ENCODE measurements around the gene S100A1. TPM values are rescaled to one million over a fixed set of nuclear protein-coding genes. Genes with fewer than 3 reads are reported as not detected.
"Not testable (repeated sequence)": the region's sequence is repeated elsewhere in the genome, so short reads cannot be mapped to it uniquely, and the experiment has no call there.

The S100A1 gene
- polyA plus RNA-seq, 1 of the 3 experiments (the other 2 are of a cell fraction), result 0.18 TPM

GRCh38 chr1:153640213-153640612, 12.0 kb downstream of the S100A1 start:
- H3K9ac ChIP-seq; POLR2A ChIA-PET; H3K9me2 ChIP-seq; H3K9me3 ChIP-seq; H2AFZ ChIP-seq (ENCODE audit: low read depth); DNase-seq; H3K27ac ChIP-seq (ENCODE audit: low read depth in 2 of 2, low read length in 1 of 2); H3K4me3 ChIP-seq (ENCODE audit: low read depth in 2 of 2, low read length in 1 of 2); H3K4me2 ChIP-seq; H3K27me3 ChIP-seq (ENCODE audit: insufficient read depth); H3K4me1 ChIP-seq (ENCODE audit: control insufficient read depth in 1 of 2, insufficient read depth in 2 of 2, low read depth in 1 of 2, low read length in 1 of 2); H4K20me1 ChIP-seq (ENCODE audit: insufficient read depth): not testable (repeated sequence)
- H3K79me2 ChIP-seq (ENCODE audit: insufficient read depth), result peaks cover 80% of the 10 kb centered on the region
- H3K36me3 ChIP-seq (replicated peaks in 1 of 2; ENCODE audit: control insufficient read depth in 1 of 2, insufficient read depth in 2 of 2, low read length in 1 of 2), result peaks cover 83 to 95% of the 10 kb centered on the region in 2 experiments
- CTCF ChIA-PET, result interaction anchor here (1.0 to 3.3 kb wide), 4 partner anchors 15 to 68 kb away, joined by 3 to 13 read pairs (median 8); no protein-coding TSS in a partner anchor
- 99% methylated on average over 5 of the region's 5 CpGs for WGBS (ENCODE audit: low lambda C conversion rate)
- peaks cover 28% of the 10 kb centered on the region for H3F3A ChIP-seq (replicated peaks; ENCODE audit: insufficient read depth)

GRCh38 chr1:153640861-153641260, 12.6 kb downstream of the S100A1 start:
- peaks cover 34% of the 10 kb centered on the region for H3F3A ChIP-seq (replicated peaks; ENCODE audit: insufficient read depth)
- WGBS (ENCODE audit: low lambda C conversion rate), result 84% methylated on average over 6 of the region's 6 CpGs
- H3K4me1 ChIP-seq (ENCODE audit: control insufficient read depth in 1 of 2, insufficient read depth in 2 of 2, low read depth in 1 of 2, low read length in 1 of 2), result no peaks in the 10 kb centered on the region; a peak in 1 of 4 replicates
- TF ChIP-seq FOXM1 (IDR thresholded peaks at IDR 0.05; ENCODE audit: low read depth) (no peak), NRF1 (IDR thresholded peaks at IDR 0.05; ENCODE audit: low read depth, low read length) (no peak), GATA2 (CRISPR knock-in tag; IDR thresholded peaks at IDR 0.05) (no peak), REST (IDR thresholded peaks at IDR 0.05; ENCODE audit: low read depth, low read length) (no peak), SMC3 (IDR thresholded peaks at IDR 0.05; ENCODE audit: low read depth, low read length) (no peak), JUND (IDR thresholded peaks at IDR 0.05) (no peak), TEAD4 (IDR thresholded peaks at IDR 0.05; ENCODE audit: borderline replicate concordance, insufficient read depth) (no peak), SIN3A (IDR thresholded peaks at IDR 0.05; ENCODE audit: borderline replicate concordance, low read depth, low read length) (no peak), FOSL2 (IDR thresholded peaks at IDR 0.05; ENCODE audit: borderline replicate concordance, low read depth) (no peak), TAF1 (IDR thresholded peaks at IDR 0.05; ENCODE audit: borderline replicate concordance, low read depth, low read length) (no peak), RFX5 (IDR thresholded peaks at IDR 0.05; ENCODE audit: low read length) (no peak), MAX (IDR thresholded peaks at IDR 0.05; ENCODE audit: low read depth) (no peak), RXRA (IDR thresholded peaks at IDR 0.05; ENCODE audit: borderline replicate concordance, low read depth) (no peak), POLR2AphosphoS5 (IDR thresholded peaks at IDR 0.05; ENCODE audit: low read depth, low read length) (no peak)
- H3K9me2 ChIP-seq, result no peaks in the 10 kb centered on the region
- peaks cover 73% of the 10 kb centered on the region for H3K79me2 ChIP-seq (ENCODE audit: insufficient read depth)
- ChIA-PET POLR2A (no interaction called here), CTCF (interaction anchor here (1.0 to 1.2 kb wide), 2 partner anchors 14 to 42 kb away, joined by 3 to 4 read pairs; no protein-coding TSS in a partner anchor)
- no peak for DNase-seq
- no peaks in the 10 kb centered on the region for H3K27me3 ChIP-seq (ENCODE audit: insufficient read depth)
- no peak overlapping the region for H2AFZ ChIP-seq (ENCODE audit: low read depth)
- H3K9me3 ChIP-seq, result no peaks in the 10 kb centered on the region
- no peak overlapping the region for H3K9ac ChIP-seq
- H3K4me2 ChIP-seq, result no peak overlapping the region
- no peak overlapping the region for H3K27ac ChIP-seq (ENCODE audit: low read depth in 2 of 2, low read length in 1 of 2)
- H4K20me1 ChIP-seq (ENCODE audit: insufficient read depth), result no peaks in the 10 kb centered on the region; the same call in 1 of the 2 replicates
- H3K4me3 ChIP-seq (ENCODE audit: low read depth in 2 of 2, low read length in 1 of 2), result no peak overlapping the region
- peaks cover 90 to 96% of the 10 kb centered on the region in 2 experiments for H3K36me3 ChIP-seq (replicated peaks in 1 of 2; ENCODE audit: control insufficient read depth in 1 of 2, insufficient read depth in 2 of 2, low read length in 1 of 2)
